ENCODE results near the gene TMEM132C.

TMEM132C gene

GRCh38 chr12:128290938-128291337 is 24.0 kb downstream of the TMEM132C start:
- DNase-seq = no peak

GRCh38 chr12:128298091-128298748 is 31.2 kb downstream of the TMEM132C start:
- DNase-seq = no peak

GRCh38 chr12:128305336-128305892 is 38.4 kb downstream of the TMEM132C start:
- DNase-seq = no peak

- DNase-seq = no peak
Observed at GRCh38 chr12:128307791-128308190, 40.8 kb downstream of the TMEM132C start.

- no peak for DNase-seq
Observed at GRCh38 chr12:128312661-128313060, 45.7 kb downstream of the TMEM132C start.

- no peak for DNase-seq
Observed at GRCh38 chr12:128313931-128314330, 47.0 kb downstream of the TMEM132C start.

GRCh38 chr12:128314611-128315010 is 47.6 kb downstream of the TMEM132C start:
- DNase-seq = no peak

- no peak for DNase-seq
Observed at GRCh38 chr12:128316078-128316477, 49.1 kb downstream of the TMEM132C start.

- DNase-seq = no peak
Observed at GRCh38 chr12:128316973-128317526, 50.1 kb downstream of the TMEM132C start.

GRCh38 chr12:128318341-128318740 is 51.4 kb downstream of the TMEM132C start:
- DNase-seq = no peak

- no peak for DNase-seq
Observed at GRCh38 chr12:128318946-128319345, 52.0 kb downstream of the TMEM132C start.

GRCh38 chr12:128322341-128322740 is 55.4 kb downstream of the TMEM132C start:
- DNase-seq = no peak

- DNase-seq = no peak
Observed at GRCh38 chr12:128323145-128323920, 56.4 kb downstream of the TMEM132C start.

- DNase-seq = no peak
Observed at GRCh38 chr12:128325646-128326045, 58.7 kb downstream of the TMEM132C start.

- DNase-seq = no peak
Observed at GRCh38 chr12:128326406-128326805, 59.4 kb downstream of the TMEM132C start.

GRCh38 chr12:128328961-128329360 is 62.0 kb downstream of the TMEM132C start:
- DNase-seq = no peak

- DNase-seq = no peak
Observed at GRCh38 chr12:128336204-128337070, 69.5 kb downstream of the TMEM132C start.

GRCh38 chr12:128337071-128337345 is 70.0 kb downstream of the TMEM132C start:
- DNase-seq = no peak

- DNase-seq = no peak
Observed at GRCh38 chr12:128337431-128338170, 70.6 kb downstream of the TMEM132C start.

- no peak for DNase-seq
Observed at GRCh38 chr12:128338386-128339125, 71.6 kb downstream of the TMEM132C start.

GRCh38 chr12:128339126-128339520 is 72.2 kb downstream of the TMEM132C start:
- no peak for DNase-seq

- no peak for DNase-seq
Observed at GRCh38 chr12:128339631-128340030, 72.7 kb downstream of the TMEM132C start.
